Stimulated activated CD8-positive, alpha-beta memory T cell treated with anti-CD3 and anti-CD28 coated beads, Interleukin-12 subunit alpha, Interleukin-12 subunit beta, amount 100 ng/mL, for 4 hours (primary cell): ENCODE results near the gene SIX1.

Source experiments
- DNase-seq: peaks from one replicate; pipeline ENCODE4 v3.0.0-alpha.2; 2020; ENCODE audit warnings: low read depth

Gene SIX1

GRCh38 chr14:60655119-60655897 lies 6.0 kb upstream of the SIX1 start:
- DNase-seq, result no peak

GRCh38 chr14:60654334-60654821 lies 5.1 kb upstream of the SIX1 start:
- DNase-seq, result no peak

- no peak for DNase-seq
Measured at GRCh38 chr14:60653701-60654161, 4.5 kb upstream of the SIX1 start.

- no peak for DNase-seq
Measured at GRCh38 chr14:60652674-60653651, 3.7 kb upstream of the SIX1 start.

- DNase-seq, result no peak
Measured at GRCh38 chr14:60651796-60652673, 2.8 kb upstream of the SIX1 start.

GRCh38 chr14:60651086-60651795 lies 2.0 kb upstream of the SIX1 start:
- no peak for DNase-seq

GRCh38 chr14:60650373-60650961 lies 1.2 kb upstream of the SIX1 start:
- no peak for DNase-seq

GRCh38 chr14:60649875-60650372 lies 647 bp upstream of the SIX1 start:
- no peak for DNase-seq

- DNase-seq, result no peak
Measured at GRCh38 chr14:60648249-60648933, 886 bp downstream of the SIX1 start.

GRCh38 chr14:60647837-60648248 lies 1.4 kb downstream of the SIX1 start:
- no peak for DNase-seq

- no peak for DNase-seq
Measured at GRCh38 chr14:60647081-60647836, 2.0 kb downstream of the SIX1 start.

GRCh38 chr14:60646226-60646818 lies 3.0 kb downstream of the SIX1 start:
- no peak for DNase-seq

GRCh38 chr14:60645126-60645741 lies 4.0 kb downstream of the SIX1 start:
- DNase-seq, result no peak

- DNase-seq, result no peak
Measured at GRCh38 chr14:60644666-60645065, 4.6 kb downstream of the SIX1 start.

- DNase-seq, result no peak
Measured at GRCh38 chr14:60643463-60644314, 5.6 kb downstream of the SIX1 start.

- DNase-seq, result no peak
Measured at GRCh38 chr14:60643141-60643462, 6.2 kb downstream of the SIX1 start.
